ENCODE measurements around the gene MKRN2. TPM values are rescaled to one million over a fixed set of nuclear protein-coding genes. Genes with fewer than 3 reads are reported as not detected.
"Not testable (repeated sequence)": the region's sequence is repeated elsewhere in the genome, so short reads cannot be mapped to it uniquely, and the experiment has no call there.

MKRN2 gene, protein sequence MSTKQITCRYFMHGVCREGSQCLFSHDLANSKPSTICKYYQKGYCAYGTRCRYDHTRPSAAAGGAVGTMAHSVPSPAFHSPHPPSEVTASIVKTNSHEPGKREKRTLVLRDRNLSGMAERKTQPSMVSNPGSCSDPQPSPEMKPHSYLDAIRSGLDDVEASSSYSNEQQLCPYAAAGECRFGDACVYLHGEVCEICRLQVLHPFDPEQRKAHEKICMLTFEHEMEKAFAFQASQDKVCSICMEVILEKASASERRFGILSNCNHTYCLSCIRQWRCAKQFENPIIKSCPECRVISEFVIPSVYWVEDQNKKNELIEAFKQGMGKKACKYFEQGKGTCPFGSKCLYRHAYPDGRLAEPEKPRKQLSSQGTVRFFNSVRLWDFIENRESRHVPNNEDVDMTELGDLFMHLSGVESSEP
- 19.6 and 23.0 TPM in 2 replicates for total RNA-seq

DNA sequence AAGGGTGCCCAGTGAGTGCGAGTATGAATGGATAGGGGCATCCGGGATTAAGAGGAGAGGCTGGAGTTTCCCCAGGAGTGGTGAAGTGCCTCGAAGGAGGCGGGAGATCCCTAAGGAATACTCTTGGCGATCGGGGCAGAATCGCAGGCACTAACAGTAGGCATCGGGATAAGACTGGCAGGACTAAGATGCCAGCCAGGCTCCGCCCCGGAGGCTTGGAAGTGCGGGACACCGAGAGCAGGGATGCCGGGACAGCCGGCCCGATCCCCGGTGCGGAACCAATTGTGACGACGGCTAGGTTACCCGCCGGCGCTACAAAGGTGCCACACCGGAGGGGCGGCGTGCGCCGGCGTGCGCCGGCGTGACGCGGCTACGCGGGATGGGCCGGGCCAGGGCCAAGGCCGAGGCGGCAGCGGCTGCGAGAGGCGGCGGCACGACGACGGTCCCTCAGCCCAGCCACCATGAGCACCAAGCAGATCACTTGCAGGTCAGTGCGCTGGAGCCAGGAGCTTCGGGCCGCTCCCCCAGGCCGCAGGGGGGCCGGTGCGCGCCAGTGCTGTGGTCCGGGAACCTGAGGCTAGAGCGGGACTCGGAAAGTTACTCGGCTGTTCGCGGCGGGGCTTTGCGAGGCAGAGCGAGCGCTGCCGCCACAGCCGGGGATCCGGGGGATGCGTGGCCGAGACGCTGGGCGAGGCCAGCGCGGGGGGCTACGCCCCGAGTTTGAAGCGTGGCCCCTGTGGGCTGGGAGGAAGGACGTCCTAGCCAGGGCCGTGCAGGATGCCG is at the start of gene MKRN2:
Gene MKRN2 (plus strand): TSS at position 398 of the 783 bp plus-strand sequence. CDS start 64 bp downstream, at position 462.
- intact Hi-C loops (cut with micrococcal nuclease) = loop anchor here (1.0 to 10.0 kb wide), 9 partner anchors 73 to 1568 kb away; partner anchors contain the start of genes ATG7, CHCHD4, RAF1 and RPL32

DNA sequence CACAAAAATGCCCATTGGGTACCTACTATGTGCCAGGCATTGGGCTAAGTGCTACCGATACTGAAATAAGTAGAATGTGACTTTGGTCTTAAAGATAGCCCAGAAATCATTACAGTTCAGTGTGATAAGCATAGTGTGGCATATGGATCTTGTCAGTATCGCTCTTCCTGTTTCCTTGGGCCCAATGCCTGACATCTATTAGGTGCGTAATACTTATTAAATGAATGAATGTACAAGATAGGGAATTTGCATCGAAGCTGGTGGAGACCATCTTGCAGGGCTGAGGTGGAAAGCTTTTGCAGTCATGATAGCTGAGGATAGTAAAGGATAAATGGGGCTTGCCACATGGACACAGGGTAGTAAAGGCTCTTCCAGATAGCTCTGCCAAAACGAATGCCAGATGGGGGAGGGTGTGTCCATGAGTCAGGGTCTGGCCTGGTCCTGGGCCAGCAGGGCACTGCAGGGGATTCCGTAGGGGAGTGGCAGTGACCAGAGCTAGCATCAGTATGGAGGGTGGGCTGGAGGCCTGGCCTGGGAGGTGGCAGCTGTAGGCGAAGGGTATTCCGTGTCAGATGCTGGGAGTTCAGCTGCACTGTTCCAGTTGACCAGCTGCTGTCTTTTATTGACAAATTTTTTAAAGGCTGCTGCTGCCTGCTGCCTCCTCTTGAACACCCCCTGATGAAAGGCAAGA is 49.2 kb upstream of the MKRN2 start:
- intact Hi-C loops (cut with micrococcal nuclease) = no loop called here

DNA sequence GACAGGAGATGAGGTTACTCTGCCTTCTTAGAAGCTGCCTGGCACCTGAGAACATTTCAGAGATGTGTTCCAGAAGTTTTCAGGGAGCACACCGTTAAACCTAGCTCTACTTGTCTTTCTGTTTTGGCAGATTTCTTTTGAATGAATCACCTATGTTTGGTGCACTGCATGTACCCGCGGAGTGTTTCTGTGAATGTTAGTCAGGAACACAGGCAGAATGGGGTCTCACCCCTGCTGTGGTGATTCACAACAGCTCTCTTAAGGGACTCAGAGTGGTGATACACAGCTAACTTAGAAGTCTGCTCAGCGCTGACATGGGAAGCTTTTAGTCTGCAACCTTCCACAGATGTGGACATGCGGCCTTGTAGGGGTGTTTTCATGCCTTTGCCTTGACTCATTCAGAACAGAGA is 48.6 kb upstream of the MKRN2 start:
- intact Hi-C loops (cut with micrococcal nuclease) = no loop called here

DNA sequence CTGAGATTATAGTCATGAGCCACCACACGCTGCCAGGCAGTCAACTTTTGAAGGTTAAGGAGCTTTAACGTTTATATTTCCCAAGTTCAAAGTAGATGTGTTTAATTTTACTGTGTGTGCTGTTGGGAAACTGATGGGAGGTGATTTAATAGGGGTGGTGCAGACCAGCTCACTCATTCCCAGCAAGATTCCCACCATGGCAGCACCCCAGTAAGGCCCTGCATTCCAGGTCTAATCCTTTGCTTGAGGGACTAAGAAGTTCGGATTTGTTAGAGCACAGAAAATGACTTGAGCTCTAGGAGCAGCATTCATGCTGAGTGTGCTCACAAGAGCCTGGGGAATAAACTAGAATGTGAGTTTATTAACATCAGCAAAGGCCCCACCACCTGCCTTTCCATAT is 47.4 kb upstream of the MKRN2 start:
- intact Hi-C loops (cut with micrococcal nuclease) = no loop called here

DNA sequence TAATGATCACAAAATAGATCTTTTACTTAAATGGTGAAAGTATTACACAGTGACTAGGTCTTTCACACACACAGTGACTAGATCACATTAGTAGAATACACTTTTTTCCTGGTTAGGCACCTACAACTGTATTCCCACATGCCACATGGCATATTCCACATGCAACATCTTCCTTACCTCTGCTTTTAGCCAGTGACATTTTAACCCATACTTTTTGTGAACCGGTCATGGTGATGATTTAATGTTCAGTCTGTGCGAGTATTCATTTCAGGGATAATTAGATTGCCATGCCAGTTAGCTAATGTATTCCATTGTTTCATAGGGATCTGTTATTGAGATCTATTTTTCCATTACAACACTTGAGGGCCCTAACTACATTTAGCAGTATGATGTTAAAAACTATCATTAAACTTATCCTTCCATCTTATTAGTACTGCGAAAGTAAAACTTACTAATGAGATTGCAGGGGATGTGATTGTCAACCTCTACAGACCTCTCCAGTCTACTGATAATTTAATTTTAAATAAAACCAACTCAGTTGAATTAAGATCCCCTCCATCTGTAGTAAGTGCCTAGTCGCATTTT is 44.3 kb upstream of the MKRN2 start:
- intact Hi-C loops (cut with micrococcal nuclease) = no loop called here

DNA sequence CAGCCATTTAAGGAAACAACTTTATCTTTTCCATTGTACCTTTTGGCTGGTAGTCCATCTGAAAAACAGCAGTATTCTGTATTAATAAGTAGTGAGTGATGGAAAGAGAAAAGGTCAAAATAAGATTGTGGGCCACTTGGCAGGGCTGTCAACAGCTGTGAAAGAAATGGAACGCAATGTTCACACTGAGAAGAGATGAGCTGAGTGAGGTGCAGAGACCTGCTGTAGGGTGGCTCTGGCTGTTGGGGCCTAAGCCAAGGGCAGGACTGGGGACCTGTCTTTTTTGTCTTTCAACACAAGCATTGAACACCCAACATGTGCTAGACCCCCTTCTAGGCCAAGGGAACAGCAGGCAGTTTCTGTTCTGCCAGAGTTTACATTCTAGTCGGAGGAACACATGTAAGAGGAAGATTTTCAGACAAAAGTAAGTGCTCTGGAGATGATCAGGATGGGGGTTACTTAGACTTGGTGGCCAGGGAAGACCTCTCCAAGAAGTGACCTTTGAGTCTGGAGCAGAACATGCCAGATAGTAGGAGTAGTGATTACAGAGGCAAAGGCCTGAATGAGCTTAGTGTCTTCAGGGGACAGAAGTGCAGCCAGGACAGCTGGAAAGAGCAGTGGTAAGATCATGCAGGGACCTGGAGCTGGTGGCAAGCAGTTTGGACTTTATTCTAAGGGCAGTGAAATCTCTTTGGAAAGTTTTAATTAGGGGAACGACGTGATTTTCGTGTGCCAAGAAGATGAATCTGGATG is 43.0 kb upstream of the MKRN2 start:
- intact Hi-C loops (cut with micrococcal nuclease) = no loop called here

DNA sequence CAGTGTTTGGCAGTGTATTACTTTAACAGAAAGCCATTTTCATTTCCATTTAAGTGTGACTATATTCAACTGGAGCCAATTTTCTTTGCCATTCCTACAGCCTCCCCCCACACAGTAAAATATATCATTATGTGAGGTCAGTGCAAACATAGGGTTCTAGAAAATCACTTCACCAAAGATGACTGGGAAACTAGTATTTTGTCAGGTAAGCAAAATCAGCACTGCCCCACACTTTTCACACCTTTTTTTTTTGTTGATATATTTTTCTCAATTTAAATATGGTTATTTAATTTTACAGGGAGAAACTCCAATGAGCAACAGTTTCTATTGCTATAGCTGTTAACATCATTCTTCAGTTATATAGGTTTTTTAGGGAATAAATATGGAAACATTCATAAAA is 41.3 kb upstream of the MKRN2 start:
- intact Hi-C loops (cut with micrococcal nuclease) = no loop called here

DNA sequence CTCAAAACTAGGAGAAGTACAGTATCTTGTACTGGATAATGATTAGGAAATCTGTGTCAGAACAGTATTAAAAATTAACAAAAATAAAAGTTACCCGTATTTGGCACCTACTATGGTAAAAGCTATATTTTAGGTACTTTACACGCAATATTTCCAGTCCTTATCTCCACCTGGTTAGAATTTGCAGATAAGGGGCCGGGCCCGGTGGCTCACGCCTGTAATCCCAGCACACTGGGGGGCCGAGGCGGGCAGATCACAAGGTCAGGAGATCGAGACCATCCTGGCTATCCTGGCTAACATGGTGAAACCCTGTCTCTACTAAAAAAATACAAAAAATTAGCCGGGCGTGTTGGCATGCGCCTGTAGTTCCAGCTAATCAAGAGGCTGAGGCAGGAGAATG is 40.0 kb upstream of the MKRN2 start:
- intact Hi-C loops (cut with micrococcal nuclease) = no loop called here

DNA sequence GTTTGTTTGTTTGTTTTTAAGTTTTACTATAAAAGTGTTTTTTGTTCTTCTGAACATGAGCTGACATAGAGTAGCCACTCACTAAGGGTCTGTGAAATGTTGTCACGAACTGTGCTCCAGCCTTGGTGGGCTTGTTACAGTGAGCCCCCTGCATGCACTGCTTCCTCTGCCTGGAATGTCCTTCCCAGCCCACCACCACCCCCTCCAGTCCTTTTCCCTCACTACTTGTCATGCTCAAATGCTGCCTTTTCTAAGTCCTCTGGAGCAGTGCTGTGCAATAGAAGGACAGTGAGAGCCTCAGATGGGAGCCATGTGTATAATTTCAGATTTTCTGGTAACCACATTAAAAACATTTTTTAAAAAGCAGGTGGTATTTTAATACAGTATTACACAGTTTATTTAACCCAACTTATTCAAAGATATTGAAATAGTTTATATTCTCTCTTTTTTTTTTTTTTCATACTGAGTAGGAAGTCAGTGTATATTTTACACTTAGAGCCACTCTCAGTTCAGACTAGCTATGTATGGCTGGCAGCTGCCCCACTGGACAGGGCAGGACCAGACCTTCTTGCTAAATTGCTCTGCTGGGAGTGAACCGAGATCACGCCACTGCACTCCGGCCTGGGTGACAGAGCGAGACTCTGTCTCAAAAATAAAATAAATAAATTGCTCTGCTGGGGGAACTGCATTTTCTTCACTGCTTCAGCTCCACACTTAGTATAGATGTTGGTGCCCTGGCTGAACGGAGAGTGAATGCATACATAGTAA is 38.4 kb upstream of the MKRN2 start:
- intact Hi-C loops (cut with micrococcal nuclease) = no loop called here

DNA sequence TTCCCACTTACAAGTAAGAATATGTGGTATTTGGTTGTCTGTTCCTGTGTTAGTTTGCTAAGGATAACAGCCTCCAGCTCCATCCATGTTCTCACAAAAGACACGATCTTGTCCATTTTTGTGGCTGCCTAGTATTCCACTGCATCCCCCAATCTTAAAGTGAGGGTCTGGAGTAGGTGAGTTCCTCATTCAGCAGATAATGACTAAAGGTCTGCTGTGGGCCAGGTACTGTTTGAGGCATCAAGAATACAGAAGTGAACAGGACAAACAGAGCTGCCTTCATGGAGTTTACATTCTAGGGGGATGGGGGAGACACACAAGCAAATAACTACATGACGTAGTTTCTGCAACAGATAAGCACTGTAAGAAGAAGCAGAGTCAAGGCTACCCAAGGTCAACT is 35.9 kb upstream of the MKRN2 start:
- intact Hi-C loops (cut with micrococcal nuclease) = no loop called here

DNA sequence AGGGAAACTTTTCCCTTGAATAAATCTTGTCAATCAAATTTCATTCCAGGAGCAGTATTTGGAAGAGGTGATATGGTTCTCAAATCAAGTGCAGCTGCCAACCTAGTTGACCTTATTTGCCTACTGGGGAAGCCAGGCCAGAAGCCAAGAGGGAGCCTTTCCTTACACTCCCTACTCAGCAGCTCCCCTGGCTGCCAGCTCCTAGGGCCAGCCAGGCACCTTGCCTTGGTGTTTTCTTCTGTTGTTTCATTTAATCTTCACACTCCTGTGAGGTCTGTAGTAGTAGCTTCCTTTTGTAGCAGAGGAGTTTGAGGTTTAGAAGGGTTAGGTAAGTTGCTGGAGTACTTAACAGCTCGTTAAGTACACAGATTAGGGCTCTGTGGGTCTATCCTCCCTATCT is 34.2 kb upstream of the MKRN2 start:
- intact Hi-C loops (cut with micrococcal nuclease) = no loop called here

DNA sequence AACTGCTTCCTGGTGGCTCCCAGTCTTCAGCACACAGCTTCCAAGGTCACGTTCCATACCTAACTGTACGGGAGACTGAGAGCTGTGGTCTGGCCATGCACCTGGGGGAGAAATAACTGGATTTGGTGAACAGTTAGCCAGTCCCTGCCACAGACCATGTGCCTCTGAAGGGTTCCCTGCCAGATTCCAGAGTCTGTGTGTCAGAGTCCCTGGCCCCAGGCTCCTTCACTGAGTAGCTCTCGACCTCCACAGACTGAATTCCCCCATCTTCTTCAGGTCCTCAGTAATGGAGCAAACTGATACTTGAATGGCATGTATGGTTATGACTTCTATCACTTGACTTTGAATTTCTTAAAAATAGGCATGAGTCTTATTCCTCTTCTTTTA is 29.1 kb upstream of the MKRN2 start:
- intact Hi-C loops (cut with micrococcal nuclease) = no loop called here

DNA sequence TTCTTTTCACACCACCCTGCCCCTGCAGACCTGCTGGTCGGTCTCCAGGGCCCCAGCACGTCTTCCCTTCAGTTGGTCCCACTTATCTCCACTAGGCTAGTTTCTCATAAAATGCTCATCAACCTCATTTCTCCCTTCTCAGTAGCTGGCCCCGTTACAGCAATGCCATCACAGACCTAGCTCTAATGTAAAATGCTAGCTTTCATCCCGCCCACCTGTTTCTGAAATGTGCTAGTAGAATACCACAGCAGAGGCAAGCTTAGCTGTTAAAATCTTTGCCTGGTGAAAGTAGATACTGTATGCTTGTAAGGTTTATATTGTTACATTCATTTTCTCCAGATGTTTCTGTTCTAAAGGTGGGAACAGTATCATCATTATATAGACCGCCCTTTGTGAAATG is 24.7 kb upstream of the MKRN2 start:
- intact Hi-C loops (cut with micrococcal nuclease) = no loop called here

DNA sequence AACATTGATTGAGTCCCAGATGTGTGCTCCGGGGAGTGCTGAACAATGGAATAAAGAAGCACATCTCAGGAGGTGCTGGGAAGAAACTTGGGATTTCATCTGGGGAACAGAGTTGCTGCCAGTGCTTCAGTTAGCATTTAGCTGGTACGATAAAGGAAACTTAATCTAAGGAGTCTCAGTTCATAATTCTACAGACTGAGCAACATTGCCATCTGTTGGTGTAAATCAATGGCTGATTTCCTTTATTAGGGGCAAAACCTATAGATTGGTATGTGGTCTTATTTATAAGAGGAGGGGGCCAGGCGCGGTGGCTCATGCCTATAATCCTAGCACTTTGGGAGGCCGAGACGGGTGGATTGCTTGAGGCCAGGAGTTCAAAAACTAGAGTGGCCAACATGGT is 20.5 kb upstream of the MKRN2 start:
- intact Hi-C loops (cut with micrococcal nuclease) = no loop called here

DNA sequence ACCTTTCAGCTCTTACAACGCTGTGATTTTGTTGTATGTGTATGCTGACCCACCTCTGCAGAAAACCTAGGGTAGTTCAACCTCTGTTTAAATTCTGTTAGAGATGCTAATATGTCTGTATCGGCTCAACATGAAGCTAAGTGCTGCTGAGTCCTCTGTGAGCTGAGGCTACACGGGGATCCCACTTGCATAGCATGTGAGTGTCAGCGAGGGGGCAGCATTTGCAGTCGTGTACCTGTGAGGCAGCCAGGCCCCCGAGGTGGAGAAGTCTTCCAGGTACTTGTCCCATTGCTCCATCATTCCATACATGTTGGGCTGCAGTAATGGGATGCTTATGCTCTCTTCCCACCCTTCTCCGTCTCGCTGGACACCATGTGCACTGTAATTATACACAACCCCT is 15.3 kb upstream of the MKRN2 start:
- intact Hi-C loops (cut with micrococcal nuclease) = no loop called here

DNA sequence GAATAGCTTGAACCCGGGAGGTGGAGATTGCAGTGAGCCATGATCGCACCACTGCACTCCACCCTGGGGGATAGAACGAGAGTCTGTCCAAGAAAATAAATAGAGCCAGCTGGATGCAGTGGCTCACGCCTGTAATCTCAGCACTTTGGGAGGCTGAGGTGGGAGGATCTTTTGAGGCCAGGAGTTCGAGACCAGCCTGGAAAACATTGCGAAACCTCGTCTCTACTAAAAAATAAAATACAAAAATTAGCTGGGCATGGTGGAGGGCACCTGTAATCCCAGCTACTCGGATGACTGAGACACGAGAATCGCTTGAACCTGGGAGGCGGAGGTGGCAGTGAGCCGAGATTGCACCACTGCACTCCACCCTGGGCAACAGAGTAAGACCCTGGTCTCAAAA is 13.4 kb upstream of the MKRN2 start:
- intact Hi-C loops (cut with micrococcal nuclease) = not testable (repeated sequence)

DNA sequence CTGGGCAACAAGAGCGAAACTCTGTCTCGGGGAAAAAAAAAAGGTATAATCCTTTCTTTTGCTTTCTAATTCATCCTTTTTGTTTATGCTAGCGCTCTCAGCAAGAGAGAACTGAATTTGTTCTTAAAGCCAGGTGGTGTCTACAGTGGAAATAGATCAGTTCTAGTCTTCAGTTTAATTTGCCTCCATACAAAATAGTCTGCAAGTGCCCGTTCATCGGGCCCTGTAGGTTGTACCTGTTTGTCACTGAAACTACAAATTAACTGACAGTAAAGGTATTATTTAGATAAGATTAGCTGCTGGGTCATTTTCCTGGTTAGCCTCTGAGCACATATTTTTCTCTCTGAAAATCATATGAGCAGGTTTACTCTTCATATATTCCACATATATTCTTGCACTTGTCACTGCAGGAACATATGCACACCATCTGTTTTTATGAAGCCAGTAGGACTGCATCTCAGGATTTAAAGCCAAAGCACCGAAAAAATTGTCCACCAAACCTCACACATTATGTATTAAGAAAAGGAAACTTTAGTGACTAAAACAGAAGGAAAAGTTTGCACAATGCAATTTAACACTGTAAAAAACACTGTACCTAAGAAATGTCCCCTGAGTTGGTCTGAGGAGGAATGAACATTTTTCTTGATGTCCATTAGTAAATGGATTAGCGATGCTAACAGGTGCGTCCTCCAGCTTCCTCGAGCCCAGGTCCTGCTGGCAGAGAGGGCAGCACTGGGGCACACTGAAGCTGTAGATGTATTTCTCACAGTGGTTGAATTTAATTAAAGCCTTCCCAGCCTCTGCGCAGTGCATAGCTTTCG is 12.0 kb upstream of the MKRN2 start:
- intact Hi-C loops (cut with micrococcal nuclease) = no loop called here

DNA sequence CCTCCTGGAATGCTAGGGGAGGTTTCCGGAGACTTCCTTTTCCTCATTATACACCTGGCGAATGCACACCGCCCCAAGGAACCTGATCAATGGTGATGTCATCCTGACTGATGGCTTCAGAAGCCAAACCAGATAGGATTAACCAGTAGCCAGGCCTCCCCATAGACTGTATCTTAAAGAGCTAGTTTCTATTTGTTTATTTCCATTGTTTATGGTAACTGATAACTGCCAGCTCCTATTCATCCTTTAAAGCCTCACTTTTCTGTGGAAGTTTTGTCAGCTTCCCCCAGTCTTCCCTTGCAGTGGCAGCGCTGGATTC is 11.5 kb upstream of the MKRN2 start, which contains the start of gene MKRN2OS:
Gene MKRN2OS (minus strand): TSS at position 27 of the 319 bp plus-strand sequence. CDS start 35 bp downstream, outside the sequence.
- intact Hi-C loops (cut with micrococcal nuclease) = no loop called here
